OCI-LY1 (cell line): Measurements from ENCODE around the gene BAG2.

Experiments
- H2AFZ ChIP-seq: fragments of 200-600 bp; sonication (generic), shearing (Covaris generic); 2 replicates; pipeline ENCODE4 v1.6.0; 2014; ENCODE audit warnings: antibody characterized with exemption, mild to moderate bottlenecking, low read length
- H3F3A ChIP-seq: fragments of 200-600 bp; sonication (generic), shearing (Covaris generic); 2 replicates; pipeline ENCODE4 v1.6.0; 2014; ENCODE audit warnings: mild to moderate bottlenecking, antibody characterized with exemption, low read length, moderate library complexity; ENCODE audit not compliant: insufficient read depth
- H3K27ac ChIP-seq: fragments of 200-600 bp; sonication (generic); 2 replicates; pipeline ENCODE4 v1.5.1; 2014; ENCODE audit warnings: low read length, mixed run types, mild to moderate bottlenecking, low read depth; ENCODE audit not compliant: poor library complexity, severe bottlenecking
- H3K27me3 ChIP-seq: fragments of 200-600 bp; sonication (generic); 2 replicates; pipeline ENCODE4 v1.6.0; 2014; ENCODE audit warnings: antibody characterized with exemption, mild to moderate bottlenecking, low read length, moderate library complexity; ENCODE audit not compliant: insufficient read depth
- H3K36me3 ChIP-seq: fragments of 200-600 bp; sonication (generic); 2 replicates; pipeline ENCODE4 v1.6.1; 2014; ENCODE audit warnings: mild to moderate bottlenecking, antibody characterized with exemption, low read length, moderate library complexity, mixed read lengths; ENCODE audit not compliant: insufficient read depth
- H3K4me1 ChIP-seq: fragments of 200-600 bp; sonication (generic); 2 replicates; pipeline ENCODE4 v1.5.1; 2014; ENCODE audit warnings: mild to moderate bottlenecking, low read length, moderate library complexity; ENCODE audit not compliant: insufficient read depth, severe bottlenecking
- H3K4me2 ChIP-seq: fragments of 200-600 bp; sonication (generic), shearing (Covaris generic); 2 replicates; pipeline ENCODE4 v1.6.1; 2014; ENCODE audit warnings: low read length
- H3K4me3 ChIP-seq: fragments of 200-600 bp; sonication (generic); 2 replicates; pipeline ENCODE4 v1.5.1; 2014; ENCODE audit warnings: low read length, low read depth, mild to moderate bottlenecking, mixed read lengths; ENCODE audit not compliant: poor library complexity, severe bottlenecking
- H3K79me2 ChIP-seq: fragments of 200-600 bp; shearing (Covaris generic); 2 replicates; pipeline ENCODE4 v1.6.1; 2016; ENCODE audit warnings: mixed run types, low read length, mixed read lengths; ENCODE audit not compliant: insufficient read depth
- H3K9ac ChIP-seq: fragments of 200-600 bp; sonication (generic), shearing (Covaris generic); 2 replicates; pipeline ENCODE4 v1.6.1; 2014; ENCODE audit warnings: mild to moderate bottlenecking, low read length, mixed read lengths
- H3K9me2 ChIP-seq: fragments of 200-600 bp; sonication (generic), shearing (Covaris generic); 2 replicates; pipeline ENCODE4 v1.6.1; 2014; ENCODE audit warnings: low read depth, mild to moderate bottlenecking, low read length, mixed read lengths
- H3K9me3 ChIP-seq: fragments of 200-600 bp; shearing (Covaris generic); 2 replicates; pipeline ENCODE4 v1.6.1; 2014; ENCODE audit warnings: low read length, mixed read lengths
- H4K20me1 ChIP-seq: fragments of 200-600 bp; sonication (generic), shearing (Covaris generic); 2 replicates; pipeline ENCODE4 v1.6.0; 2016; ENCODE audit warnings: mild to moderate bottlenecking, low read length; ENCODE audit not compliant: insufficient read depth
- CTCF ChIP-seq: fragments of 200-600 bp; sonication (generic), shearing (Covaris generic); IDR thresholded peaks from 2 replicates; pipeline ENCODE4 v1.5.1; 2017; ENCODE audit warnings: mild to moderate bottlenecking, antibody characterized with exemption, low read length, moderate library complexity, mixed read lengths
- EZH2 ChIP-seq: fragments of 200-600 bp; sonication (generic), shearing (Covaris generic); IDR thresholded peaks from 2 replicates; pipeline ENCODE4 v1.8.0; 2017; ENCODE audit warnings: borderline replicate concordance, mixed run types, mild to moderate bottlenecking, antibody characterized with exemption, low read length, moderate library complexity, mixed read lengths

Gene BAG2

GRCh38 chr6:57137350-57137749 is 34.8 kb upstream of the BAG2 start:
- no peaks in the 10 kb centered on the region for H3K9me2 ChIP-seq
- no peak for TF ChIP-seq CTCF
- TF ChIP-seq EZH2, result no peak
- no peak overlapping the region for H3K9ac ChIP-seq
- no peaks in the 10 kb centered on the region for H3F3A ChIP-seq
- H2AFZ ChIP-seq, result no peak overlapping the region
- no peaks in the 10 kb centered on the region for H3K4me1 ChIP-seq
- H3K4me3 ChIP-seq, result no peak overlapping the region
- H3K27ac ChIP-seq, result no peak overlapping the region
- no peaks in the 10 kb centered on the region for H3K9me3 ChIP-seq
- no peak overlapping the region for H3K4me2 ChIP-seq
- H3K79me2 ChIP-seq, result no peaks in the 10 kb centered on the region
- peaks cover 66% of the 10 kb centered on the region for H3K36me3 ChIP-seq
- H4K20me1 ChIP-seq, result no peaks in the 10 kb centered on the region
- H3K27me3 ChIP-seq, result no peaks in the 10 kb centered on the region

- no peak overlapping the region for H3K4me3 ChIP-seq
- no peak overlapping the region for H3K4me2 ChIP-seq
- H3K36me3 ChIP-seq, result peaks cover 70% of the 10 kb centered on the region
- H3F3A ChIP-seq, result no peaks in the 10 kb centered on the region
- no peaks in the 10 kb centered on the region for H3K79me2 ChIP-seq
- H3K27me3 ChIP-seq, result no peaks in the 10 kb centered on the region
- no peaks in the 10 kb centered on the region for H3K4me1 ChIP-seq
- H3K9ac ChIP-seq, result no peak overlapping the region
- H2AFZ ChIP-seq, result no peak overlapping the region
- H4K20me1 ChIP-seq, result no peaks in the 10 kb centered on the region
- H3K9me3 ChIP-seq, result no peaks in the 10 kb centered on the region
- no peak for TF ChIP-seq EZH2
- no peak for TF ChIP-seq CTCF
- H3K9me2 ChIP-seq, result no peaks in the 10 kb centered on the region
- H3K27ac ChIP-seq, result no peak overlapping the region
Measured at GRCh38 chr6:57138026-57138425, 34.1 kb upstream of the BAG2 start.

GRCh38 chr6:57141451-57142177 is 30.5 kb upstream of the BAG2 start:
- Histone ChIP-seq H3K36me3 (peaks cover 60% of the 10 kb centered on the region), H3K27ac (no peak overlapping the region), H3K4me1 (no peaks in the 10 kb centered on the region), H3K9me2 (no peaks in the 10 kb centered on the region), H3K9ac (no peak overlapping the region), H3K27me3 (no peaks in the 10 kb centered on the region), H3F3A (no peaks in the 10 kb centered on the region), H3K4me3 (no peak overlapping the region), H3K79me2 (no peaks in the 10 kb centered on the region), H3K4me2 (no peak overlapping the region), H4K20me1 (no peaks in the 10 kb centered on the region), H2AFZ (no peak overlapping the region), H3K9me3 (no peaks in the 10 kb centered on the region)
- no peak for TF ChIP-seq EZH2
- TF ChIP-seq CTCF, result no peak
